Measurements from ENCODE around the gene CST7. TPM values are rescaled to one million over a fixed set of nuclear protein-coding genes. Genes with fewer than 3 reads are reported as not detected.
"Not testable (repeated sequence)": the region's sequence is repeated elsewhere in the genome, so short reads cannot be mapped to it uniquely, and the experiment has no call there.

Gene CST7
- total RNA-seq, 1 experiment from 2014 or later, result not detected

DNA sequence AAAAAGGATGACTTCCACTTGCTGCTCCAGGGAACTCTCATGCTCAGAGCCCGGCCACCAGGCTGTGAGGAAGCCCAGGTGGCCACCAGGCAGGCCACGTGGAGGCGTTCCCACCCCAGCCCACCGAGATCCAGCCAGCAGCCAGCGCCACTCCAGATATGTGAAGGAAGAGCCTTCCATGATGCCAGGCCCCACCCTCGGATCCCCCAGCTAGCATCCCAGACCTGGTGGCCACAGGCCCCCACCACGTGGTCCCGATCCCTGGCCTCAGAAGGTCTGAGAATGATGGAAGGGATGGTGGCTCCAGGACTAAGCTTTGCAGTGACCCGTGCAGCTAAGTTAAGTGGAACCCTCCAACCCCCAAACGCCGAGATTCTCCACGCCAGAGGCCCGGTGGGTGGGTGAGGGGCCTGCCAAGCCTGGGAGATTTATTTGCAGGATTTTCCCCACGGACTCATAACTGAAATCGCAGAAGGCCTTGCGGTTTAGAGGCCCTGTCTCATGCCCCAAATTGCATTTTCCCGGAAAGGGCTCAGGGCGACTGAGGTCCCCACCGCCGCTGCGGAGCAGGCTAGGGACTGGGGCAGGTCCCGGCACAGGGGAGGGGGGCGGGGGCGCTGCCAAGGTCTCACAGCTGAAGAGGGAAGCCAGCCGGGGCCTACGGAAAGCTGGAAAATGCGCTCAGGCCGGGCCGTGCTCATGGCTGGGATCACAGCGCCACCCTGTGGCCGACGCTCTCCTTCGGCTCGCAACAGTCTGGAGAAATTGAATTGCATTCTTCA, 31.1 kb upstream of the CST7 start:
- Histone ChIP-seq H3K4me3 (ENCODE audit: insufficient read depth, low read depth, low read length) (no peak overlapping the region), H3K27me3 (ENCODE audit: control insufficient read depth, insufficient read depth, low read length) (no peaks in the 10 kb centered on the region; the same call in 1 of the 2 replicates), H3K36me3 (replicated peaks; ENCODE audit: control insufficient read depth, insufficient read depth, low read length) (no peaks in the 10 kb centered on the region)
- peak; percentile 95 for DNase-seq

DNA sequence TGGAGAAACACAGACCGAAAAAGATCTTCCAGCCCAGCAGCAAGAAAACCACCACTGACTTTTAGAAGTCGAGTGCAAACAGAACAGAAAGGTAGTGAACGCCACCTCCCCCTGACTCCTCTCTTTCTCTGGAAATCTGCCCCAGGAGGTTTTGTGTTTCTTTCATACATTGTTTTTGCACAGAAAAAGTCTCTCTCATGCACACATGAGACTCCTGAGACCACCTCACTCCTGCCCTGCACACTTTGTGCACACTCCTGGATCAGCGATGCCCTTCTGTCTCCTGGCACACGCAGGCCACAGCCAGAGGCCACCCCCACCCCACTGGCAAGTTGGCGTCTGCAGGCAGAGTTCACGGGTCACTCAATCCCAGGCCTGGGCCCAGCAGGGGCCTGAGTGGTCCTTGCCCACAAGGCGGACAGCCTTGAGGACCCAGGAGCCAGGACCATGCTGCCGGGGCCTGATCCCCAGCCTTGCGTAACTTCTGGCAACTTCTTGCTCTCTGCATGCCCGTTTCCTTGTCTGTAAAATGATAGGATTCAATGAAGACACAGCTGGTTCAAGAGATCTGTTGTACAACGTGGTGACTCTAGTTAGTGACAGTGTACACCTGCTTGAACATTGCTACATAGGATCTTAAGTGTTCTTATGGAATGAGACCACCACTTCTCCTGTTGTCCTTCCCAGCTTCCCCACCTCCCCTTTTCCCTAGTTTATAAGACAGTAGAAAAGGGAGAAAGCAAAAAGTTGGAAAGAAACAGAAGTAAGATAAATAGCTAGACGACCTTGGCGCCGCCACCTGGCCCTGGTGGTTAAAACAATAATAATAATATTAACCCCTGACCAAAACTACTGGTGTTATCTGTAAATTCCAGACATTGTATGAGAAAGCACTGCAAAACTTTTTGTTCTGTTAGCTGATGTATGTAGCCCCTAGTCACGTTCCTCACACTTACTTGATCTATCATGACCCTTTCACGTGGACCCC, 30.2 kb upstream of the CST7 start:
- Histone ChIP-seq H3K27me3 (ENCODE audit: control insufficient read depth, insufficient read depth, low read length) (no peaks in the 10 kb centered on the region; the same call in 1 of the 2 replicates), H3K4me3 (ENCODE audit: insufficient read depth, low read depth, low read length) (no peak overlapping the region), H3K36me3 (replicated peaks; ENCODE audit: control insufficient read depth, insufficient read depth, low read length) (no peaks in the 10 kb centered on the region)
- peak; percentile 39 for DNase-seq

DNA sequence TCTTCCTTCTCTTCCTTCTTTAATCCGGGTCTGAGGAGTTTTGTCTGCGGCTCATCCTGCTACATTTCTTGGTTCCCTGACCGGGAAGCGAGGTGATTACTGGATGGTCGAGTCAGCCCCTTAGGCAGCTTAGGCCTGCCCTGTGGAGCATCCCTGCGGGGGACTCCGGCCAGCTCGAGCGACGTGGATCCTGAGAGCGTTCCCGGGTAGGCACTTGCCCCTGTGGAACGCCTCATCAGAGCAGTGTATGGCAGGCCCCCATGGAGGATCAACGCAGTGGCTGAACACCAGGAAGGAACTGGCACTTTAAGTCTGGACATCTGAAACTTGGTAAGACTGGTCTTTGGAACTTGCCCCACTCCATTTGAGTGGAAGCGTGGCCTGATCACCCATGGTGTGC, 29.4 kb upstream of the CST7 start:
- H3K36me3 ChIP-seq (replicated peaks; ENCODE audit: control insufficient read depth, insufficient read depth, low read length); H3K4me3 ChIP-seq (ENCODE audit: insufficient read depth, low read depth, low read length); H3K27me3 ChIP-seq (ENCODE audit: control insufficient read depth, insufficient read depth, low read length); DNase-seq: not testable (repeated sequence)

GRCh38 chr20:24920706-24921105, 28.4 kb upstream of the CST7 start:
- H3K27me3 ChIP-seq (ENCODE audit: control insufficient read depth, insufficient read depth, low read length); DNase-seq; H3K4me3 ChIP-seq (ENCODE audit: insufficient read depth, low read depth, low read length); H3K36me3 ChIP-seq (replicated peaks; ENCODE audit: control insufficient read depth, insufficient read depth, low read length): not testable (repeated sequence)

- not testable (repeated sequence) for H3K27me3 ChIP-seq (ENCODE audit: control insufficient read depth, insufficient read depth, low read length); DNase-seq; H3K36me3 ChIP-seq (replicated peaks; ENCODE audit: control insufficient read depth, insufficient read depth, low read length); H3K4me3 ChIP-seq (ENCODE audit: insufficient read depth, low read depth, low read length)
Measured at GRCh38 chr20:24929259-24929658, 19.8 kb upstream of the CST7 start.

DNA sequence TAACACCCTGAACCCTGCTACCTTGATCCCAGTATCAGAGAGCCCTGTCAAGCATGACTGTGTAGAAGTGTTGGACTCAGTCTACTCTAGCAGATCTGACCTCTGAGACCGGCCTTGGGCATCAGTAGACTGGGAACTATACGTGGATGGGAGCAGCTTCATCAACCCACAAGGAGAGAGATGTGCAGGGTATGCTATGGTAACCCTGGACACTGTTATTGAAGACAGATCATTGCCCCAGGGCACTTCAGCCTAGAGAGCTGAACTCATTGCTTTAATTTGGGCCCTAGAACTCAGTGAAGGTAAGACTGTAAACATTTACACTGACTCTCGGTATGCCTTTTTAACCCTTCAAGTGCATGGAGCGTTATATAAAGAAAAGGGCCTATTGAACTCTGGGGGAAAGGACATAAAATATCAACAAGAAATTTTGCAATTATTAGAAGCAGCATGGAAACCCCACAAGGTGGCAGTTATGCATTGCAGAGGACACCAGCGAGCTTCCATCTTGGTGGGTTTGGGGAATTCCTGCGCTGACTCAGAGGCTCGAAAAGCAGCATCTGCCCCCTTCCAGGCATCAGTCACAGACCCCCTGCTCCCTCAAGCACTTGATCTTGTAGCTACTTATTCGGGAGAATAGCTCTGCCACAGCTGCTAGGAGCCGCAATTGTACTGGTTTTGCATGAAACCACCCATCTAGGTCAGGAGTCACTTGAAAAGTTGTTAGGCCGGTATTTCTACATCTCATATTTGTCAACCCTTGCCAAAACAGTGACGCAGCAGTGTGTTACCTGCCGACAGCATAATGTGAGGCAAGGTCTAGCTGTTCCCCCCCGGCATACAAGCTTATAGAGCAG, 19.0 kb upstream of the CST7 start:
- peak; percentile 38 for DNase-seq
- not testable (repeated sequence) for H3K4me3 ChIP-seq (ENCODE audit: insufficient read depth, low read depth, low read length)

GRCh38 chr20:24930724-24931688, 18.1 kb upstream of the CST7 start:
- not testable (repeated sequence) for H3K4me3 ChIP-seq (ENCODE audit: insufficient read depth, low read depth, low read length); H3K36me3 ChIP-seq (replicated peaks; ENCODE audit: control insufficient read depth, insufficient read depth, low read length); H3K27me3 ChIP-seq (ENCODE audit: control insufficient read depth, insufficient read depth, low read length)
- DNase-seq, result peak; percentile 43

More for the DNA sequence above, 19.0 kb upstream of the CST7 start:
- not testable (repeated sequence) for H3K36me3 ChIP-seq (replicated peaks; ENCODE audit: control insufficient read depth, insufficient read depth, low read length); H3K27me3 ChIP-seq (ENCODE audit: control insufficient read depth, insufficient read depth, low read length)

DNA sequence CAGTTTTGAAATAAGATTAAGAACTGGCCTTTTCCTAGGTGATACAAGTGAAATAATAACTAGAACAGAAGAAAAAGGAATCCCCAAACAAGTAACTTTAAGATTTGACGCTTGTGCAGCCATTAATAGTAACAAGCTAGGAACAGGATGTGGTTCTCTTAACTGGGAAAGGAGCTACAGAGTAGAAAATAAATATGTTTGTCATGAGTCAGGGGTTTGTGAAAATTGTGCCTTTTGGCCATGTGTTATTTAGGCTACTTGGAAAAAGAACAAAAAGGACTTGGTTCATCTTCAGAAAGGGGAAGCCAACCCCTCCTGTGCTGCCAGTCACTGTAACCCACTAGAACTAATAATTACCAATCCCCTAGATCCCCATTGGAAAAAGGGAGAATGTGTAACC, 17.2 kb upstream of the CST7 start:
- DNase-seq; H3K36me3 ChIP-seq (replicated peaks; ENCODE audit: control insufficient read depth, insufficient read depth, low read length); H3K27me3 ChIP-seq (ENCODE audit: control insufficient read depth, insufficient read depth, low read length); H3K4me3 ChIP-seq (ENCODE audit: insufficient read depth, low read depth, low read length): not testable (repeated sequence)

- DNase-seq, result no peak
- no peaks in the 10 kb centered on the region for H3K27me3 ChIP-seq (ENCODE audit: control insufficient read depth, insufficient read depth, low read length)
- no peaks in the 10 kb centered on the region for H3K36me3 ChIP-seq (replicated peaks; ENCODE audit: control insufficient read depth, insufficient read depth, low read length)
- no peak overlapping the region for H3K4me3 ChIP-seq (ENCODE audit: insufficient read depth, low read depth, low read length)
Measured at GRCh38 chr20:24933266-24933908, 15.7 kb upstream of the CST7 start.

GRCh38 chr20:24934101-24934661, 14.9 kb upstream of the CST7 start:
- H3K27me3 ChIP-seq (ENCODE audit: control insufficient read depth, insufficient read depth, low read length), result no peaks in the 10 kb centered on the region
- H3K36me3 ChIP-seq (replicated peaks; ENCODE audit: control insufficient read depth, insufficient read depth, low read length), result no peaks in the 10 kb centered on the region
- DNase-seq, result no peak
- H3K4me3 ChIP-seq (ENCODE audit: insufficient read depth, low read depth, low read length), result no peak overlapping the region

DNA sequence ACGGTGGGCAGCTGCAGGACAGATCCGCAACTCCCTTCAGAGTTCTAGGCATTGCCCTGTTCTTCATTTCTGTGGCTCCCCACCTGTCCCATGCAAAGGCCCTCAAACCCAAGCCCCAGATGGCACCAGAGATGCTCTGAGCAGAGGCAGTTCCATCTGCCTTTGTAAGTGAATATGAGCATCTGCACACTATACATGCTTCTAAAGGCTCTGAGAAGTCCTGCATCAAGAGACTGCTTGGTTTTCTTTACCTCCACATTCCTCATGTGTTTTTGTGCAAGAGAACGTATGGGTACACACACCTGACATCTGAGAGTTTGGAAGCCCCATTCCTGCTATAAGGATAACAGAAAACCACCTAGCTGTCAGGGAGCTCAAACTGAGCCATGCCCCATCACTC, 14.4 kb upstream of the CST7 start:
- no peak for DNase-seq
- Histone ChIP-seq H3K27me3 (ENCODE audit: control insufficient read depth, insufficient read depth, low read length) (no peaks in the 10 kb centered on the region), H3K36me3 (replicated peaks; ENCODE audit: control insufficient read depth, insufficient read depth, low read length) (no peaks in the 10 kb centered on the region), H3K4me3 (ENCODE audit: insufficient read depth, low read depth, low read length) (no peak overlapping the region)

GRCh38 chr20:24935140-24935539, 13.9 kb upstream of the CST7 start:
- DNase-seq, result no peak
- Histone ChIP-seq H3K4me3 (ENCODE audit: insufficient read depth, low read depth, low read length) (no peak overlapping the region), H3K27me3 (ENCODE audit: control insufficient read depth, insufficient read depth, low read length) (no peaks in the 10 kb centered on the region), H3K36me3 (replicated peaks; ENCODE audit: control insufficient read depth, insufficient read depth, low read length) (no peaks in the 10 kb centered on the region)

Data from H7 (cell line).